ENCODE data around the gene ADCY5. TPM values are rescaled to one million over a fixed set of nuclear protein-coding genes. Genes with fewer than 3 reads are reported as not detected.
"Not testable (repeated sequence)": the region's sequence is repeated elsewhere in the genome, so short reads cannot be mapped to it uniquely, and the experiment has no call there.

Gene ADCY5
- 0.10 and 0.13 TPM in 2 replicates for total RNA-seq
- 0.44 TPM for polyA plus RNA-seq (2012)

GRCh38 chr3:123448536-123449101, at the start of gene ADCY5:
Gene ADCY5 (minus strand): TSS chr3:123449090. CDS start chr3:123448545, 545 bp downstream.
- no peak for DNase-seq (ENCODE audit: low read depth)

- no peak for DNase-seq (ENCODE audit: low read depth)
Observed at GRCh38 chr3:123493912-123494311, 45.0 kb upstream of the ADCY5 start.

- DNase-seq (ENCODE audit: low read depth): no peak
Observed at GRCh38 chr3:123491966-123492587, 43.2 kb upstream of the ADCY5 start.

GRCh38 chr3:123489400-123490004, 40.6 kb upstream of the ADCY5 start:
- DNase-seq (ENCODE audit: low read depth): peak; percentile 66

GRCh38 chr3:123488645-123489347, 39.9 kb upstream of the ADCY5 start:
- no peak for DNase-seq (ENCODE audit: low read depth)

- not testable (repeated sequence) for DNase-seq (ENCODE audit: low read depth)
Observed at GRCh38 chr3:123487063-123487462, 38.2 kb upstream of the ADCY5 start.

GRCh38 chr3:123486460-123486859, 37.6 kb upstream of the ADCY5 start:
- DNase-seq (ENCODE audit: low read depth): no peak

- DNase-seq (ENCODE audit: low read depth): no peak
Observed at GRCh38 chr3:123485551-123485950, 36.7 kb upstream of the ADCY5 start.

- DNase-seq (ENCODE audit: low read depth): no peak
Observed at GRCh38 chr3:123483146-123483545, 34.3 kb upstream of the ADCY5 start.

GRCh38 chr3:123481722-123482457, 33.0 kb upstream of the ADCY5 start:
- no peak for DNase-seq (ENCODE audit: low read depth)

- DNase-seq (ENCODE audit: low read depth): no peak
Observed at GRCh38 chr3:123481071-123481470, 32.2 kb upstream of the ADCY5 start.

GRCh38 chr3:123480428-123480827, 31.5 kb upstream of the ADCY5 start:
- no peak for DNase-seq (ENCODE audit: low read depth)

- DNase-seq (ENCODE audit: low read depth): no peak
Observed at GRCh38 chr3:123479891-123480290, 31.0 kb upstream of the ADCY5 start.

GRCh38 chr3:123478314-123478713, 29.4 kb upstream of the ADCY5 start:
- no peak for DNase-seq (ENCODE audit: low read depth)

- DNase-seq (ENCODE audit: low read depth): no peak
Observed at GRCh38 chr3:123476967-123477750, 28.3 kb upstream of the ADCY5 start.

- DNase-seq (ENCODE audit: low read depth): no peak
Observed at GRCh38 chr3:123475786-123476185, 26.9 kb upstream of the ADCY5 start.

GRCh38 chr3:123471106-123471505, 22.2 kb upstream of the ADCY5 start:
- DNase-seq (ENCODE audit: low read depth): no peak

- DNase-seq (ENCODE audit: low read depth): no peak
Observed at GRCh38 chr3:123469323-123469995, 20.6 kb upstream of the ADCY5 start.

GRCh38 chr3:123467046-123467445, 18.2 kb upstream of the ADCY5 start:
- no peak for DNase-seq (ENCODE audit: low read depth)

- DNase-seq (ENCODE audit: low read depth): no peak
Observed at GRCh38 chr3:123464211-123464610, 15.3 kb upstream of the ADCY5 start.
